Peyer's patch (tissue), 4 donors: ENCODE measurements around the gene KIFC3.

Experiments
- POLR2A ChIP-seq, 2 donors: fragments of 450-650 bp; IDR thresholded peaks; one replicate each; pipeline ENCODE4 v1.5.1; 2017; ENCODE audit warnings: antibody characterized with exemption in 2 of 2, mild to moderate bottlenecking in 2 of 2, moderate library complexity in 2 of 2
- TF ChIP-seq, protein P1 (sequence below), 6 experiments: fragments of 450-650 bp in 4 of 6; fragments of 200-600 bp in 2 of 6; sonication (generic) in 1 of 6; IDR thresholded peaks; one replicate each; pipeline ENCODE4 v1.5.1; 2017 to 2019; ENCODE audit warnings: antibody characterized with exemption in 6 of 6, mild to moderate bottlenecking in 3 of 6, moderate library complexity in 1 of 6

DNA sequence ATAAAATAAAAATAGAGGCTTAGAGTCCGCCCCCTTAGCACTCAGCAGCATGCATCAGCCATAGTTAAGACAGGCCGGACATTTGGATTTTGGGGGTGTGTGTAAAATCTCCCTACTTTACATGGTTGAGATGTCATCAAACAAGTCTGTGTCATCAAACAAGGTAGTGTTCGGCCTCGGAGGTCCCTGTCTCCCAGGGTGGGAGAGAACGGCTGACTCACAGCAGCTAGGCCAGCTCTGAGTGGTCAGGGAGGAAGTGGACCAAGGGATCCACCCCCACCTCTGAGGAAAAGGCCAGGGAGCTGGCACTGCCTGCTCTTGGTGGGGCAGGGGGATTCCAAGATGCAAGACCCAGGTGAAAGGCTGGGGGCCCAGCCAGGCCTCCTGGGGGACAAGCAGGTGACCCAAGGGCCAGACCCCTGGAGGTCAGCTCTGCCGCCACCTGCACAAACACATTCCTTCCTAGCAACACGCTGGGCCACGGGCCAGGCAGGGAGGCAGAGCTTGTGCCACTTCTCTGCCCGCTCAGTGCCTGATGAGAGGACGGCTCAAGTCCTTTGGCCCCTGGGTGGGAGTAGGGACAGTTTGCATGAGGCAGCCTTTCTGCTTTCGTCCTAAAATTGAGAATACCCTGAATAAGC, 28.5 kb downstream of the KIFC3 start:
- no peak for TF ChIP-seq POLR2A (IDR thresholded peaks at IDR 0.05)
- TF ChIP-seq, protein P1, sequence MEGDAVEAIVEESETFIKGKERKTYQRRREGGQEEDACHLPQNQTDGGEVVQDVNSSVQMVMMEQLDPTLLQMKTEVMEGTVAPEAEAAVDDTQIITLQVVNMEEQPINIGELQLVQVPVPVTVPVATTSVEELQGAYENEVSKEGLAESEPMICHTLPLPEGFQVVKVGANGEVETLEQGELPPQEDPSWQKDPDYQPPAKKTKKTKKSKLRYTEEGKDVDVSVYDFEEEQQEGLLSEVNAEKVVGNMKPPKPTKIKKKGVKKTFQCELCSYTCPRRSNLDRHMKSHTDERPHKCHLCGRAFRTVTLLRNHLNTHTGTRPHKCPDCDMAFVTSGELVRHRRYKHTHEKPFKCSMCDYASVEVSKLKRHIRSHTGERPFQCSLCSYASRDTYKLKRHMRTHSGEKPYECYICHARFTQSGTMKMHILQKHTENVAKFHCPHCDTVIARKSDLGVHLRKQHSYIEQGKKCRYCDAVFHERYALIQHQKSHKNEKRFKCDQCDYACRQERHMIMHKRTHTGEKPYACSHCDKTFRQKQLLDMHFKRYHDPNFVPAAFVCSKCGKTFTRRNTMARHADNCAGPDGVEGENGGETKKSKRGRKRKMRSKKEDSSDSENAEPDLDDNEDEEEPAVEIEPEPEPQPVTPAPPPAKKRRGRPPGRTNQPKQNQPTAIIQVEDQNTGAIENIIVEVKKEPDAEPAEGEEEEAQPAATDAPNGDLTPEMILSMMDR (IDR thresholded peaks at IDR 0.05), result no peak
